Activated T-cell treated with anti-CD3 and anti-CD28 coated beads, Interleukin-2, amount 50 U/mL, for 4 hours (primary cell): ENCODE results near the gene ZNF283. TPM values are rescaled to one million over a fixed set of nuclear protein-coding genes. Genes with fewer than 3 reads are reported as not detected.
"Not testable (repeated sequence)": the region's sequence is repeated elsewhere in the genome, so short reads cannot be mapped to it uniquely, and the experiment has no call there.

Source experiments
- ATAC-seq, 2 donors: fragments of 200-7000 bp; cut with Tn5 transposase; one replicate each; pipeline ENCODE4 v1.10.0; 2021
- DNase-seq: peaks from one replicate; pipeline ENCODE4 v3.0.0-alpha.2; 2020
- H3K27me3 Mint-ChIP-seq: one replicate; pipeline ENCODE4 v1.8.0; 2021; ENCODE audit warnings: low read depth, mixed read lengths
- H3K36me3 Mint-ChIP-seq: one replicate; pipeline ENCODE4 v1.8.0; 2022; ENCODE audit warnings: mixed read lengths; ENCODE audit not compliant: insufficient read depth
- H3K4me1 Mint-ChIP-seq: one replicate; pipeline ENCODE4 v1.8.0; 2021; ENCODE audit warnings: low read depth, mixed read lengths
- H3K4me3 Mint-ChIP-seq: one replicate; pipeline ENCODE4 v1.8.0; 2021; ENCODE audit warnings: mild to moderate bottlenecking, moderate library complexity, mixed read lengths
- H3K9me3 Mint-ChIP-seq: one replicate; pipeline ENCODE4 v1.8.0; 2021; ENCODE audit warnings: mixed read lengths
- total RNA-seq, 3 donors: library from RNA; stranded (reverse); gene quantifications; one replicate each; pipeline ENCODE4 v1.2.1, GENCODE V29; 2021

Gene ZNF283
- total RNA-seq, 3 donors from 2014 or later, result 2.7 to 3.2 (median 3.0) TPM

DNA sequence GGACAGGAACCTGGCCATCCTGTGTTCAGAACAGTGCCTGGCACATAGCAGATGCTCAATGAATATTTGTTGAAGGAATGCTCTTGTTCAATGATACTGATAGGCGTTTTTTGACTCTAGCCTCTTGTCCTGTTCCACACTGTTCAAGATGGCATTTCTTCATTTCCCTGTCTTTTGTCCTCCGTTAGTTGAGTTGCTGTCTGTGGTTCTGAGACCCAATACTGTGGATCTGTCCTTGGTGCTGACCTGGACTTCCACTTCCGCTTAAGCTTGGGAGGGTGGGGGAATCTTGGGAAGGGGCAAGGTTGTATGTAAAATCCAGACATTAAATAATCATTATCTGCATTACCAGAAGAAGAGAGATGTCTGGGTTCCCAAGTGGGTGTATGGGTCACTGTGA is 38.1 kb upstream of the ZNF283 start:
- H3K36me3 Mint-ChIP-seq, result no peaks in the 10 kb centered on the region
- DNase-seq (no peak), ATAC-seq (no peak)
- peaks cover 3% of the 10 kb centered on the region for H3K27me3 Mint-ChIP-seq
- peaks cover 13% of the 10 kb centered on the region for H3K4me1 Mint-ChIP-seq
- no peaks in the 10 kb centered on the region for H3K9me3 Mint-ChIP-seq
- H3K4me3 Mint-ChIP-seq, result no peak overlapping the region

DNA sequence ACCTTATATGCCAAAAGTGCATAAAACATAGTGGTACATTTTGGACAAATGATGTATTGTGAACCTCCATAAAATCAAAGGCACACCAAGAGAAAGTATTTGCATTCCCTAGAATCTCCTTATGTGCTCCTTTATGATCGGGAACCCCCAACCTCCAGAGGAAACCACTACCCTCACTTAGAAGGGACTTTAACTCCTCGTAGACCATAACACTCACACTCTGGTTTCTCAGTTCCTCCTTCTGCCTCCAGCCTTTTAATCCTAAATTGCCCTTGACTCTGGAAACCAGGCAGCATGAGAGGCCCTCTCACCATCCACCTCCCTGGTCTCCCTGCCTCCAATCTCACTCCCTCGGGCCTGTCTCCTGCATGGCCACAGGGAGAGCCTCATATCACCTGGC is 36.5 kb upstream of the ZNF283 start:
- H3K36me3 Mint-ChIP-seq, result no peaks in the 10 kb centered on the region
- ATAC-seq (no peak), DNase-seq (no peak)
- H3K27me3 Mint-ChIP-seq, result peaks cover 3% of the 10 kb centered on the region
- H3K9me3 Mint-ChIP-seq, result no peaks in the 10 kb centered on the region
- H3K4me3 Mint-ChIP-seq, result no peak overlapping the region
- no peaks in the 10 kb centered on the region for H3K4me1 Mint-ChIP-seq

GRCh38 chr19:43797118-43797517 is 30.0 kb upstream of the ZNF283 start:
- no peak for DNase-seq
- peak overlapping the region; percentile 42 for H3K4me3 Mint-ChIP-seq
- ATAC-seq, result no peak
- peaks cover 5% of the 10 kb centered on the region for H3K27me3 Mint-ChIP-seq
- peaks cover 10% of the 10 kb centered on the region for H3K4me1 Mint-ChIP-seq
- no peaks in the 10 kb centered on the region for H3K9me3 Mint-ChIP-seq
- H3K36me3 Mint-ChIP-seq, result no peaks in the 10 kb centered on the region

GRCh38 chr19:43797556-43797955 is 29.6 kb upstream of the ZNF283 start:
- DNase-seq (no peak), ATAC-seq (no peak)
- Mint-ChIP-seq H3K4me3 (no peak overlapping the region), H3K4me1 (peaks cover 10% of the 10 kb centered on the region), H3K9me3 (no peaks in the 10 kb centered on the region), H3K27me3 (peaks cover 5% of the 10 kb centered on the region), H3K36me3 (no peaks in the 10 kb centered on the region)

DNA sequence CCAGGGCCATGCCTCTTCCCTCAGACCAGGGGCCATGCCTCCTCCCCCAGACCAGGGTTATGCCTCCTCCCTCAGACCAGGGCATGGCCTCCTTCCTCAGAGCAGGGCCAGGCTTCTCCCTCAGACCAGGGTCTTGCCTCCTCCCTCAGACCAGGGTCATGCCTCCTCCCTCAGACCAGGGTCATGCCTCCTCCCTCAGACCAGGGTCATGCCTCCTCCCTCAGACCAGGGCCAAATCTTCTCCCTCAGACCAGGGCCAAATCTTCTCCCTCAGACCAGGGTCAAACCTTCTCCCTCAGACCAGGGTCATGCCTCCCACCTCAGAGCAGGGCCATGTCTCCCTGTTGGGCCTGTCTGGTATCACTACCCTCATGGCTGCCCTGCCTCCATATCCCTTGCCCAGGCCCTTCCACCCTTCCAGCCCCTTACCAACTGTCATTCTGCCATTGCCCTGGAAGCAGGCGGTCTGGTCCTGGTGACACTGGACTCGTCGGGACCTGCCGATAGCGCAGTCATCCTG is 29.0 kb upstream of the ZNF283 start:
- H3K36me3 Mint-ChIP-seq, result no peaks in the 10 kb centered on the region
- DNase-seq (no peak), ATAC-seq (no peak)
- H3K27me3 Mint-ChIP-seq, result peaks cover 5% of the 10 kb centered on the region
- peak overlapping the region; percentile 74 for H3K4me3 Mint-ChIP-seq
- H3K9me3 Mint-ChIP-seq, result no peaks in the 10 kb centered on the region
- H3K4me1 Mint-ChIP-seq, result peaks cover 10% of the 10 kb centered on the region

- Mint-ChIP-seq H3K4me3 (peak overlapping the region; percentile 74), H3K4me1 (peaks cover 10% of the 10 kb centered on the region), H3K36me3 (no peaks in the 10 kb centered on the region), H3K9me3 (no peaks in the 10 kb centered on the region), H3K27me3 (peaks cover 5% of the 10 kb centered on the region)
- peak; percentile 90 to 92 for ATAC-seq
- peak; percentile 77 for DNase-seq
These were observed 28.3 kb upstream of the ZNF283 start for GRCh38 chr19:43798546-43799409.

DNA sequence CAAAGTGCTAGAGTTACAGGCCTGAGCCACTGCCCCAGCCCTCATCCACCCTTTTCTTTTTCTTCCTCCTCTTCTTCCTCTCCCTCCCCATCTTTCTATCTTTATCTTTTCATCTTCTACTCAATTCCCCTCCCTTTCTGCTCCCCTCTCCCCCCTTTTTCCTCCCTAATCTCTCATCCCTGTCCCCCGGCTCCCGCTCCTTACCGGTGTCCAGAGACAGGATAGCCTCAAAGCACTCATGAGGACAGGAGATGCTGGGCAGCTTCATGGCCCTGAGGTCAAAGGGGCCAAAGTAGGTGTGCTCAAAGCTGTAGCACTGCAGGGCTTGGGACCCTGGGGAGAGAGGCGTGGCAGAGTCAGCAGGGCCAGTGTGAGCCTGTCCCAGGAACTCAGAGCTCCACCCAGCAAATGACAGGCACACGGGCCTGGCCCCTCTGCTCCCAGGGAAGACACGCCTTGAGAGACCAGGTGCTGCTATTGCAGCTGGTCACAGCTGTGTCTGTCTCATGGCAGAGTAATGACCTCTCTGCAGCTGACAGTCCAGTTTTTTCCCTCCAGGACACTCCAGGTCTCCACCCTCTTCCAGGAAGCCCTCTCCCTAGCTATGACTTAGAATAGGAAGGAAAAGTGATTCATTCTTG is 27.5 kb upstream of the ZNF283 start:
- Mint-ChIP-seq H3K36me3 (no peaks in the 10 kb centered on the region), H3K4me3 (peak overlapping the region; percentile 43), H3K27me3 (peaks cover 5% of the 10 kb centered on the region), H3K4me1 (peaks cover 10% of the 10 kb centered on the region), H3K9me3 (no peaks in the 10 kb centered on the region)
- no peak for ATAC-seq
- DNase-seq, result no peak

- Mint-ChIP-seq H3K36me3 (no peaks in the 10 kb centered on the region), H3K27me3 (peaks cover under 1% of the 10 kb centered on the region), H3K4me3 (no peak within 1 kb of the TSS), H3K9me3 (no peaks in the 10 kb centered on the region), H3K4me1 (peaks cover 8% of the 10 kb centered on the region)
- DNase-seq (no peak), ATAC-seq (no peak)
These were observed 24.7 kb upstream of the ZNF283 start, which contains the start of gene LYPD5 for GRCh38 chr19:43802216-43802951. LYPD5 (minus strand) TSS chr19:43802447; CDS start chr19:43802380, 67 bp downstream.

DNA sequence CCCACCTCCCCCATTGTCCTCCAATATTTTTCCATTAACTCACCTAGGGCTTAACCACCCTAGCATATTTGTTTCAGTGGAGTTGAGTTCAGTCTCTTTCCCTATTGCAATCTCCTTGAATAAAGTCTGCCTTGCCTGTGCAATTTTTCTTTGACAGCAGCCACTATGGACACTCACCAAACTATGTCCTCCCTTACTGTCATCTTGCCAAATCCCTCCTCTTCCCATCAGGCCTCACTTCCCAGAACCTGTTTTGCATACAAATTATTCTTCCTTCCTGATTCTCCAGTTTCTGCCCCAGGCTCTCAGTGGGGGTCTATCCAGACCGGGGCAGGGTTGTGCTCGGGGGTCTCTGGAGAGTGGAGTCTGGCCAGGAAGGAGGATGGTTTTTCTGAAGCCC is 22.7 kb upstream of the ZNF283 start:
- H3K4me1 Mint-ChIP-seq, result no peaks in the 10 kb centered on the region
- no peaks in the 10 kb centered on the region for H3K27me3 Mint-ChIP-seq
- no peak for ATAC-seq
- DNase-seq, result no peak
- H3K4me3 Mint-ChIP-seq, result no peak overlapping the region
- no peaks in the 10 kb centered on the region for H3K9me3 Mint-ChIP-seq
- no peaks in the 10 kb centered on the region for H3K36me3 Mint-ChIP-seq

DNA sequence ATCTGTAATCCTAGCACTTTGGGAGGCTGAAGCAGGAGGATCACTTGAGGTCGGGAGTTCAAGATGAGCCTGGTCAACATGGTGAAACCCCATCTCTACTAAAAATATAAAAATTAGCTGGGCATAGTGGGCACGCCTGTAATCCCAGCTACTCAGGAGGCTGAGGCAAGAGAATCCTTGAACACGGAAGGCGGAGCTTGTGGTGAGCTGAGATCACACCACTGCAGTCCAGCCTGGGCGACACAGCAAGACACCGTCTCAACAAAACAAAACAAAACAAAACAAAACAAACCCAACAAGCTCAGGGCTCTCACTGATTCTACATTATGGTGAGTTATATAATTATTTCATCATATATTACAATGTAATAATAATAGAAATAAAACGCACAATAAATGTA is 20.7 kb upstream of the ZNF283 start:
- not testable (repeated sequence) for H3K4me1 Mint-ChIP-seq, H3K27me3 Mint-ChIP-seq, H3K4me3 Mint-ChIP-seq, ATAC-seq, H3K9me3 Mint-ChIP-seq, H3K36me3 Mint-ChIP-seq, DNase-seq

DNA sequence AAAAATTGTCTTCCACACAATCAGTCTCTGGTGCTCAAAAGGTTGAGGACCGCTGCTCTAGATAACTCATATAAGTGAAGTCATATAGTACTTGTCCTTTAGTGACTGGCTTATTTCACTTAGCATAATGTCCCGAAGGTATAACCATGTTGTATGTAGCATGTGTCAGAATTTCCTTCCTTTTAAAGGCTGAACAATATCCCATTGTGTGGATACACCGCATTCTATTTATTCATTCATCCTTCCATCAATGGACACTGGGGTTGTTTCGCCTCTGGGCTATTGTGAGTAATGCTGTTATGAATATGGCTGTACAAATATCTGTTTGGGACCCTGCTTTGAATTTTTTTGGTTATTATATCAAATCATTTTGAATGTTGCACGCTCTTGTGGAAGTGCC is 20.3 kb upstream of the ZNF283 start:
- ATAC-seq, result no peak
- no peaks in the 10 kb centered on the region for H3K9me3 Mint-ChIP-seq
- DNase-seq, result no peak
- no peaks in the 10 kb centered on the region for H3K4me1 Mint-ChIP-seq
- no peaks in the 10 kb centered on the region for H3K27me3 Mint-ChIP-seq
- H3K4me3 Mint-ChIP-seq, result no peak overlapping the region
- H3K36me3 Mint-ChIP-seq, result no peaks in the 10 kb centered on the region

DNA sequence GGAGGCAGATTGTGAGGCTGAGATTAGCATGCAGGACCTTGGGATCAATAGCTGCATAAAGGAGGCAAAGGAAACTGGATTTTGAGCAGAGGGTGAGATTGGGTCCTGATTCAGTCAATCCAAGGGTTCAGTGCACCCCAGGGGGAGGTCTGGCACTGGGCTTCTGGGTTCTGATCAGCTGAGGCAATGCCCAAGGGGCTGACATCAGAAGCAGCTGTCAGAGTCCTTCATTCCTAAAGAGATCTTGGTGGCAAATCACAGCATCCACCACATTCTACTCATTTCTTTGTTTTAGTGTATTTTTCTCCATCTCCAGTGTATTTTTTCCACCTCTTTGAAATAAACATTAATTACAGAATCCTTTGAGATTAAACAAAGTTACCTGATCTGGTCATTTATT is 19.5 kb upstream of the ZNF283 start:
- no peak overlapping the region for H3K4me3 Mint-ChIP-seq
- H3K27me3 Mint-ChIP-seq, result no peaks in the 10 kb centered on the region
- H3K9me3 Mint-ChIP-seq, result no peaks in the 10 kb centered on the region
- DNase-seq, result no peak
- ATAC-seq, result no peak
- no peaks in the 10 kb centered on the region for H3K4me1 Mint-ChIP-seq
- H3K36me3 Mint-ChIP-seq, result no peaks in the 10 kb centered on the region

GRCh38 chr19:43809762-43810696 is 17.1 kb upstream of the ZNF283 start:
- H3K4me1 Mint-ChIP-seq, result no peaks in the 10 kb centered on the region
- no peaks in the 10 kb centered on the region for H3K36me3 Mint-ChIP-seq
- DNase-seq, result no peak
- H3K9me3 Mint-ChIP-seq, result no peaks in the 10 kb centered on the region
- H3K27me3 Mint-ChIP-seq, result peaks cover 3% of the 10 kb centered on the region
- peak; percentile 65 to 74 for ATAC-seq
- H3K4me3 Mint-ChIP-seq, result no peak overlapping the region
